ENCODE measurements around the gene ADAP1. TPM values are rescaled to one million over a fixed set of nuclear protein-coding genes. Genes with fewer than 3 reads are reported as not detected.

Gene ADAP1
- total and polyA plus RNA-seq, 2 of the 8 experiments (the other 6 are each of a cell fraction or from before 2014, with no cell fraction given) = 5.8 to 6.1 TPM

- CTCF ChIA-PET (ENCODE audit: partially characterized antibody) = interaction anchor here (0.7 to 1.3 kb wide), 3 partner anchors 13 to 714 kb away, joined by 3 to 5 read pairs (median 3); no protein-coding TSS in a partner anchor
- TF ChIP-seq CHD2 (IDR thresholded peaks at IDR 0.05; ENCODE audit: low read length) (no peak), POLR2A (IDR thresholded peaks at IDR 0.05; ENCODE audit: control extremely low read depth in 1 of 2, low read depth in 2 of 2, low read length in 2 of 2) (no peak), BRCA1 (IDR thresholded peaks at IDR 0.05; ENCODE audit: low read depth, low read length) (no peak), GABPA (IDR thresholded peaks at IDR 0.05; ENCODE audit: borderline replicate concordance, insufficient read depth, low read length) (no peak), RXRA (IDR thresholded peaks at IDR 0.05; ENCODE audit: insufficient read depth, low read depth, low read length) (no peak), KDM4A (IDR thresholded peaks at IDR 0.05; ENCODE audit: low read depth, low read length, severe bottlenecking) (no peak), SIN3A (conservative IDR thresholded peaks at IDR 0.05 in 1 of 2, IDR thresholded peaks at IDR 0.05 in 1 of 2; ENCODE audit: low read depth in 1 of 2, low read length in 2 of 2) (no peak), TAF1 (IDR thresholded peaks at IDR 0.05; ENCODE audit: low read depth, low read length) (no peak), ATF3 (IDR thresholded peaks at IDR 0.05; ENCODE audit: insufficient read depth, low read depth, low read length) (no peak), GTF2F1 (IDR thresholded peaks at IDR 0.05; ENCODE audit: borderline replicate concordance, low read depth, low read length) (no peak)
- no peaks in the 10 kb centered on the region for H4K20me1 ChIP-seq (replicated peaks in 1 of 2; ENCODE audit: control insufficient read depth in 1 of 2, insufficient read depth in 2 of 2, low read length in 2 of 2)
These were observed 31.1 kb downstream of the ADAP1 start for GRCh38 chr7:923108-924041.

More at GRCh38 chr7:923108-924041, 31.1 kb downstream of the ADAP1 start:
- WGBS, 2 experiments (ENCODE audit: extremely low coverage in 1 of 2, insufficient coverage in 1 of 2, insufficient read length in 1 of 2, insufficient replicate concordance in 2 of 2, low coverage in 1 of 2, low lambda C conversion rate in 2 of 2, missing lambda C conversion rate in 1 of 2) = 84% methylated on average over 34 of the region's 40 CpGs; no CpG with 5 or more reads in 1 of the 2 experiments
- Histone ChIP-seq H3K27ac (ENCODE audit: low read depth, low read length) (no peak overlapping the region), H3K36me3 (ENCODE audit: control insufficient read depth in 2 of 4, insufficient read depth in 4 of 4, low read length in 3 of 4) (no peaks in the 10 kb centered on the region), H2AK5ac (ENCODE audit: low read depth, low read length) (no peak overlapping the region), H3K9ac (replicated peaks in 1 of 4; ENCODE audit: extremely low read depth in 1 of 4, low read depth in 3 of 4, low read length in 3 of 4) (no peak overlapping the region), H3K23me2 (ENCODE audit: low read depth, low read length) (no peaks in the 10 kb centered on the region), H3K79me1 (ENCODE audit: low read depth, low read length) (no peaks in the 10 kb centered on the region), H3K14ac (ENCODE audit: insufficient read length) (no peak overlapping the region), H2BK15ac (ENCODE audit: low read length) (no peak overlapping the region), H4K91ac (replicated peaks; ENCODE audit: insufficient read length, low read length) (no peak overlapping the region), H2BK5ac (ENCODE audit: low read depth, low read length) (no peak overlapping the region), H3K9me3 (ENCODE audit: insufficient read depth in 2 of 2, low read depth in 1 of 2, low read length in 1 of 2) (no peaks in the 10 kb centered on the region), H2BK20ac (ENCODE audit: low read length) (no peak overlapping the region), H2BK120ac (replicated peaks; ENCODE audit: low read depth, low read length) (no peak overlapping the region), H3K79me2 (ENCODE audit: control insufficient read depth in 1 of 2, insufficient read depth in 2 of 2, low read length in 2 of 2) (no peaks in the 10 kb centered on the region), H3K4me1 (replicated peaks in 1 of 4; ENCODE audit: control insufficient read depth in 3 of 4, insufficient read depth in 4 of 4, low read length in 3 of 4) (peaks cover 0 to 8% (median 0%) of the 10 kb centered on the region in 4 experiments; a peak in 2 of 7 replicates), H2AFZ (ENCODE audit: low read length) (no peak overlapping the region), H4K5ac (ENCODE audit: insufficient read length, low read depth, low read length) (no peak overlapping the region), H3K18ac (ENCODE audit: extremely low read depth, low read length) (no peak overlapping the region; the same call in 1 of the 2 replicates), H2BK12ac (ENCODE audit: low read depth, low read length) (no peak overlapping the region), H3K4ac (replicated peaks; ENCODE audit: insufficient read length, low read depth, low read length) (no peak overlapping the region), H3K56ac (replicated peaks; ENCODE audit: insufficient read length, low read depth, low read length) (no peak overlapping the region), H3K4me2 (ENCODE audit: insufficient read depth in 1 of 2, low read depth in 2 of 2, low read length in 2 of 2) (no peak overlapping the region), H3K23ac (ENCODE audit: insufficient read length) (no peak overlapping the region), H4K8ac (ENCODE audit: extremely low read depth, insufficient read depth, low read length) (peak overlapping the region; percentile 92), H3K27me3 (replicated peaks in 1 of 4; ENCODE audit: control insufficient read depth in 3 of 4, extremely low read depth in 1 of 4, insufficient read depth in 3 of 4, low read length in 3 of 4) (no peaks in the 10 kb centered on the region), H3K4me3 (ENCODE audit: extremely low read depth in 1 of 4, insufficient read depth in 2 of 4, low read depth in 3 of 4, low read length in 4 of 4) (no peak overlapping the region)
- FAIRE-seq = no peak
- POLR2A ChIA-PET (ENCODE audit: partially characterized antibody) = interaction anchor here (0.9 to 1.0 kb wide), 2 partner anchors 22 to 52 kb away, joined by 3 read pairs; partner anchors contain the start of gene COX19
- DNase-seq (ENCODE audit: low read depth in 1 of 2, low spot score in 2 of 2) = peak in 1 of 2 experiments; percentile 51
